Measurements from ENCODE around the gene ZNF334.

ZNF334 gene

GRCh38 chr20:46545077-46545826, 31.9 kb upstream of the ZNF334 start:
- no peak for FAIRE-seq

- FAIRE-seq = no peak
Observed at GRCh38 chr20:46544576-46544975, 31.2 kb upstream of the ZNF334 start.

- FAIRE-seq = no peak
Observed at GRCh38 chr20:46543959-46544358, 30.6 kb upstream of the ZNF334 start.

GRCh38 chr20:46543033-46543432, 29.7 kb upstream of the ZNF334 start:
- no peak for FAIRE-seq

- no peak for FAIRE-seq
Observed at GRCh38 chr20:46541229-46541935, 28.0 kb upstream of the ZNF334 start.

GRCh38 chr20:46539113-46539512, 25.8 kb upstream of the ZNF334 start:
- FAIRE-seq = no peak

GRCh38 chr20:46530640-46531039, 17.3 kb upstream of the ZNF334 start:
- FAIRE-seq = no peak

- FAIRE-seq = no peak
Observed at GRCh38 chr20:46523696-46524328, 10.5 kb upstream of the ZNF334 start.

GRCh38 chr20:46523108-46523507, 9.7 kb upstream of the ZNF334 start:
- no peak for FAIRE-seq

GRCh38 chr20:46520976-46521579, 7.7 kb upstream of the ZNF334 start:
- no peak for FAIRE-seq

- FAIRE-seq = no peak
Observed at GRCh38 chr20:46520540-46520939, 7.2 kb upstream of the ZNF334 start.

GRCh38 chr20:46519471-46520068, 6.2 kb upstream of the ZNF334 start:
- FAIRE-seq = no peak

GRCh38 chr20:46509523-46509922, 3.8 kb downstream of the ZNF334 start:
- FAIRE-seq = no peak

GRCh38 chr20:46507760-46508407, 5.5 kb downstream of the ZNF334 start:
- no peak for FAIRE-seq

- no peak for FAIRE-seq
Observed at GRCh38 chr20:46505506-46505905, 7.9 kb downstream of the ZNF334 start.

GRCh38 chr20:46501961-46502360, 11.4 kb downstream of the ZNF334 start:
- FAIRE-seq = no peak

- FAIRE-seq = no peak
Observed at GRCh38 chr20:46501337-46501942, 11.9 kb downstream of the ZNF334 start.

- no peak for FAIRE-seq
Observed at GRCh38 chr20:46494077-46494476, 19.3 kb downstream of the ZNF334 start.

GRCh38 chr20:46491354-46491753, 22.0 kb downstream of the ZNF334 start:
- no peak for FAIRE-seq

- FAIRE-seq = no peak
Observed at GRCh38 chr20:46488451-46488850, 24.9 kb downstream of the ZNF334 start.

GRCh38 chr20:46487628-46488027, 25.7 kb downstream of the ZNF334 start:
- no peak for FAIRE-seq

GRCh38 chr20:46485431-46485830, 27.9 kb downstream of the ZNF334 start:
- FAIRE-seq = no peak

All from A204.1 (cell line).